K562 (cell line): Measurements from ENCODE around the gene RFC2. TPM values are rescaled to one million over a fixed set of nuclear protein-coding genes. Genes with fewer than 3 reads are reported as not detected.

Source experiments
- ATAC-seq: fragments of 200-7000 bp; cut with Tn5 transposase; 3 replicates; pipeline ENCODE4 v1.9.1; 2020; ENCODE audit warnings: moderate library complexity
- BruUV-seq: library from RNA; stranded (reverse); fragments of 400-500 nt; replicated peaks from 2 replicates; lab custom pipeline; 2021; lab: Mats Ljungman, UMichigan
- CTCF ChIA-PET: fragments of 300-600 bp; formaldehyde crosslinking; extraction: SDS; loops from one replicate; lab custom pipeline; 2021; ENCODE audit warnings: low intra/inter-chr PET ratio; lab: Yijun Ruan, JAX
- POLR2A ChIA-PET: fragments of 300-600, 350-650 bp; sonication (Branson Sonifier 250); formaldehyde crosslinking; extraction: SDS; loops from one replicate; lab custom pipeline; 2021; ENCODE audit warnings: antibody characterized with exemption, inconsistent platforms; lab: Yijun Ruan, JAX
- DNase-seq, 4 experiments: peaks; one replicate each; pipeline versions ENCODE4 v3.0.0 to v3.0.0-alpha.2; 2011 to 2018; ENCODE audit warnings: low spot score in 3 of 4, mixed read lengths in 3 of 4; ENCODE audit errors: extremely low read depth in 1 of 4
- FAIRE-seq: peaks from 2 replicates; lab custom pipeline; 2011; peaks lifted over from hg19 to GRCh38; lab: Jason Lieb, UNC
- H2AFZ ChIP-seq: 2 replicates; pipeline ENCODE4 v1.6.0; 2011; ENCODE audit warnings: low read depth, low read length, control low read depth, inconsistent platforms
- H3K27ac ChIP-seq: fragments of 200-600 bp; 3 replicates; pipeline ENCODE4 v1.8.0; 2011; ENCODE audit warnings: low read depth, mild to moderate bottlenecking, control low read depth, inconsistent platforms, low read length, moderate library complexity, mixed read lengths; ENCODE audit errors: extremely low read depth
- H3K27me3 ChIP-seq, 2 experiments: fragments of 300-600 bp in 1 of 2; 2 replicates in 1 of 2; 3 replicates in 1 of 2; pipeline versions ENCODE4 v1.6.0 to v1.8.0; 2011; ENCODE audit warnings: inconsistent platforms in 2 of 2, low read length in 2 of 2, mild to moderate bottlenecking in 1 of 2, mixed read lengths in 1 of 2, moderate library complexity in 1 of 2; ENCODE audit not compliant: control insufficient read depth in 2 of 2, insufficient read depth in 2 of 2
- H3K36me3 ChIP-seq: fragments of 300-600 bp; 3 replicates; pipeline ENCODE4 v1.8.0; 2011; ENCODE audit warnings: mild to moderate bottlenecking, low read length, inconsistent platforms; ENCODE audit not compliant: control insufficient read depth, insufficient read depth
- H3K4me1 ChIP-seq, 2 experiments: fragments of 200-600 bp in 1 of 2; replicated peaks in 1 of 2; 2 replicates in 1 of 2; 3 replicates in 1 of 2; pipeline versions ENCODE4 v1.5.1 to v1.8.0; 2011; ENCODE audit warnings: inconsistent platforms in 2 of 2, low read length in 2 of 2, mild to moderate bottlenecking in 1 of 2, mixed read lengths in 1 of 2, moderate library complexity in 1 of 2; ENCODE audit not compliant: control insufficient read depth in 2 of 2, insufficient read depth in 2 of 2
- H3K4me2 ChIP-seq: 2 replicates; pipeline ENCODE4 v1.6.1; 2011; ENCODE audit warnings: low read length, control low read depth, inconsistent platforms, mixed read lengths; ENCODE audit not compliant: insufficient read depth
- H3K4me3 ChIP-seq: fragments of 200-600 bp; sonication (generic), shearing (Covaris generic); 2 replicates; pipeline ENCODE4 v1.5.1; 2016; ENCODE audit warnings: control low read depth, inconsistent platforms
- H3K79me2 ChIP-seq: fragments of 200-600 bp; 3 replicates; pipeline ENCODE4 v1.8.0; 2011; ENCODE audit warnings: low read length, inconsistent platforms; ENCODE audit not compliant: control insufficient read depth, insufficient read depth
- H3K9ac ChIP-seq, 2 experiments: 2 replicates each; pipeline versions ENCODE4 v1.6.0 to v1.6.1; 2011; ENCODE audit warnings: low read depth in 2 of 2, low read length in 2 of 2, control low read depth in 1 of 2, inconsistent platforms in 1 of 2, mild to moderate bottlenecking in 1 of 2, mixed read lengths in 1 of 2; ENCODE audit not compliant: insufficient read depth in 1 of 2
- H3K9me1 ChIP-seq: one replicate; pipeline ENCODE4 v1.6.0; 2011; ENCODE audit warnings: inconsistent platforms, mild to moderate bottlenecking, low read length, moderate library complexity; ENCODE audit not compliant: control insufficient read depth, insufficient read depth
- H3K9me3 ChIP-seq: replicated peaks from 2 replicates; pipeline ENCODE4 v1.5.1; 2011; ENCODE audit warnings: low read depth, low read length, inconsistent platforms; ENCODE audit not compliant: control insufficient read depth, insufficient read depth
- H4K20me1 ChIP-seq: replicated peaks from 2 replicates; pipeline ENCODE4 v1.6.1; 2011; ENCODE audit warnings: low read length, inconsistent platforms, mixed read lengths; ENCODE audit not compliant: control insufficient read depth, insufficient read depth
- CREB5 ChIP-seq: fragments of 250-450 bp; sonication (Bioruptor Pico); IDR thresholded peaks from 2 replicates; pipeline ENCODE4 v1.5.0; 2020; ENCODE audit warnings: mild to moderate bottlenecking
- E4F1 ChIP-seq: fragments of 250-450 bp; sonication (Bioruptor Pico); IDR thresholded peaks from 2 replicates; pipeline ENCODE4 v1.5.0; 2021; ENCODE audit warnings: mild to moderate bottlenecking, borderline replicate concordance
- ESRRA ChIP-seq: fragments of 450-650 bp; IDR thresholded peaks from 2 replicates; pipeline ENCODE4 v1.6.1; 2014; ENCODE audit warnings: low read depth, mild to moderate bottlenecking, moderate library complexity, borderline replicate concordance
- FOXO4 ChIP-seq: fragments of 450-650 bp; formaldehyde crosslinking; IDR thresholded peaks from 2 replicates; pipeline ENCODE4 v1.4.0; 2020; ENCODE audit warnings: mild to moderate bottlenecking, moderate library complexity
- MEIS2 ChIP-seq: fragments of 450-650 bp; IDR thresholded peaks from 2 replicates; pipeline ENCODE4 v1.6.1; 2014; ENCODE audit warnings: mild to moderate bottlenecking; ENCODE audit not compliant: partially characterized antibody
- MTA2 ChIP-seq: fragments of 450-650 bp; IDR thresholded peaks from 2 replicates; pipeline ENCODE4 v1.6.1; 2016; ENCODE audit warnings: low read depth
- NFIC ChIP-seq: fragments of 450-650 bp; IDR thresholded peaks from 2 replicates; pipeline ENCODE4 v1.6.1; 2017; ENCODE audit warnings: mild to moderate bottlenecking, inconsistent platforms
- NR3C1 ChIP-seq: sonication (generic); formaldehyde crosslinking; IDR thresholded peaks from 2 replicates; pipeline ENCODE4 v1.8.1; 2022; ENCODE audit warnings: missing genetic modification reagents
- SAFB ChIP-seq: fragments of 200-400 bp; formaldehyde crosslinking; IDR thresholded peaks from 2 replicates; pipeline ENCODE4 v1.6.1; 2017; ENCODE audit warnings: low read depth, low read length, borderline replicate concordance
- SMAD2 ChIP-seq: fragments of 150-350 bp; IDR thresholded peaks from 2 replicates; pipeline ENCODE4 v1.6.1; 2014; ENCODE audit warnings: low read depth, mild to moderate bottlenecking, low read length
- ZNF140 ChIP-seq: fragments of 250-450 bp; sonication (Bioruptor Pico); IDR thresholded peaks from 2 replicates; pipeline ENCODE4 v1.8.0; 2021; ENCODE audit warnings: moderate library complexity, mild to moderate bottlenecking, inconsistent platforms
- WGBS: fragments of 100-300 bp; shearing (Covaris generic); methylation state at CpG from one replicate; pipeline ENCODE4 v1.1.6; 2016; ENCODE audit warnings: low coverage, mixed read lengths; ENCODE audit not compliant: insufficient coverage; ENCODE audit errors: missing lambda C conversion rate; 5-methylcytosine and 5-hydroxymethylcytosine counted together
- in situ Hi-C: fragments of 300-500 bp; cut with MboI; formaldehyde crosslinking; loops from 4 replicates; pipeline ENCODE4 v1.15.0; 2018; ENCODE audit warnings: inconsistent platforms, mixed read lengths
- intact Hi-C: fragments of 100-400 bp; cut with micrococcal nuclease; formaldehyde crosslinking; loops from 2 replicates; pipeline ENCODE4 v1.14.2; 2022
- polyA plus RNA-seq, 8 experiments: library from polyadenylated mRNA; depleted of rRNA in 4 of 8; stranded (reverse) in 5 of 8; unstranded in 3 of 8; fragments of >200 nt; fragmentation: Nextera tagmentation in 2 of 8; fragmentation: Illumina TruSeq in 1 of 8; extraction: Ambion mirVana in 2 of 8; extraction: Trizol in 1 of 8; gene quantifications; 2 replicates each; pipeline versions ENCODE4 v1.2.1 to v1.2.3, GENCODE V29; 2011 to 2014; ENCODE audit warnings: inconsistent platforms in 1 of 8, missing spikeins in 1 of 8
- total RNA-seq, 7 experiments: library from RNA; depleted of rRNA in 6 of 7; stranded (reverse); fragments of >200 nt in 6 of 7; fragmentation: Illumina TruSeq in 2 of 7; extraction: Trizol in 2 of 7; gene quantifications; 2 replicates each; pipeline versions ENCODE4 v1.2.1 to v1.2.3, GENCODE V29; 2011 to 2021; ENCODE audit warnings: low replicate concordance in 1 of 7

The RFC2 gene
- total and polyA plus RNA-seq, 9 of the 15 experiments (the other 6 are each of a cell fraction or from before 2014, with no cell fraction given) = 32.5 to 161 (median 102) TPM

- TF ChIP-seq SMAD2 = no peak
- TF ChIP-seq ZNF140 (CRISPR knock-in tag) = no peak
- TF ChIP-seq E4F1 (CRISPR knock-in tag) = no peak
- TF ChIP-seq FOXO4 (CRISPR knock-in tag) = no peak
- no peak for TF ChIP-seq SAFB
- TF ChIP-seq NFIC = no peak
- TF ChIP-seq MTA2 = no peak
- TF ChIP-seq MEIS2 = no peak
- TF ChIP-seq CREB5 = no peak
- no peak for TF ChIP-seq ESRRA
- no peak for TF ChIP-seq NR3C1 (CRISPR knock-in tag)
- no TSS peak for BruUV-seq
- no peak overlapping the region for H2AFZ ChIP-seq
- ATAC-seq = no peak
- peaks cover 0 to 13% of the 10 kb centered on the region in 2 experiments; a peak in 1 of 5 replicates for H3K4me1 ChIP-seq
- no peak for FAIRE-seq
- intact Hi-C loops = no loop called here
- H3K27ac ChIP-seq = no peak overlapping the region
- WGBS = 83% methylated on average over 5 of the region's 5 CpGs
- no peak overlapping the region for H3K4me2 ChIP-seq
- H3K36me3 ChIP-seq = peaks cover 55% of the 10 kb centered on the region
- in situ Hi-C loops = no loop called here
- H3K79me2 ChIP-seq = no peaks in the 10 kb centered on the region
- no peak overlapping the region for H3K9ac ChIP-seq
- CTCF ChIA-PET = no interaction called here
- no peaks in the 10 kb centered on the region for H3K27me3 ChIP-seq
- POLR2A ChIA-PET = interaction anchor here (0.6 to 1.5 kb wide), 4 partner anchors 9 to 376 kb away, joined by 3 to 5 read pairs (median 4); no protein-coding TSS in a partner anchor
- no peak for DNase-seq
- no peak overlapping the region for H3K4me3 ChIP-seq
- peaks cover 4% of the 10 kb centered on the region; the same call in 1 of the 2 replicates for H4K20me1 ChIP-seq
- H3K9me1 ChIP-seq = no peaks in the 10 kb centered on the region
- H3K9me3 ChIP-seq = no peaks in the 10 kb centered on the region
These were observed 27.6 kb downstream of the RFC2 start for GRCh38 chr7:74226633-74227032.
